Upper lobe of left lung (tissue), 4 donors: Measurements from ENCODE around the gene ABCD1.

ENCODE experiments used
- EP300 ChIP-seq, 4 donors: sonication (generic); formaldehyde crosslinking; IDR thresholded peaks; one replicate each; pipeline ENCODE4 v1.5.1; 2017; ENCODE audit warnings: antibody characterized with exemption in 4 of 4, control low read depth in 2 of 4
- POLR2A ChIP-seq, 4 donors: fragments of 450-650 bp; IDR thresholded peaks; one replicate each; pipeline ENCODE4 v1.5.1; 2016 to 2017; ENCODE audit warnings: antibody characterized with exemption in 4 of 4, mild to moderate bottlenecking in 2 of 4
- POLR2AphosphoS5 ChIP-seq, 2 donors: sonication (generic); formaldehyde crosslinking; IDR thresholded peaks; one replicate each; pipeline ENCODE4 v1.5.1; 2017; ENCODE audit warnings: antibody characterized with exemption in 2 of 2
- TF ChIP-seq, protein P1 (sequence below), 6 experiments: fragments of 450-650 bp in 4 of 6; fragments of 200-600 bp in 2 of 6; sonication (generic) in 2 of 6; IDR thresholded peaks; one replicate each; pipeline ENCODE4 v1.5.1; 2016 to 2019; ENCODE audit warnings: antibody characterized with exemption in 6 of 6

DNA sequence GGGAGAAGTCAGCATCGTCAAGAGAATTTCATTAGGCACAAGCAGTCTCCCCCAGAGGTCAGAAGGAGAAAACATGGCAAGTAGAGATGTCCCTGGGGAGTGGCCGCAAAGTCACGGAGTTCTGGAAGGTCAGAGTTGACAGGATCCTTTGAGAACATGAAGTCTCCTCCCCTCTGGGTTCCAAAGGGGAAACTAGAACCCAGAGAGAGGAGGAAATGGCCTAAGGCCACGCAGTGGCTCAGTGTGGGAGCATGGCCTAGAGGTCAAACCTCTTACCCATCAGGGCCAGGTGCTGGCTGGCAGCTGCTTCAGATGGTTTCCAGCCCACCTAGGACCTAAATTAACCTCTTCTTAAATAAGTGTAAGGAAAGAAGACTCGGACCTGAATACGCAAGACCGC lies 68.6 kb downstream of the ABCD1 start:
- TF ChIP-seq, protein P1, sequence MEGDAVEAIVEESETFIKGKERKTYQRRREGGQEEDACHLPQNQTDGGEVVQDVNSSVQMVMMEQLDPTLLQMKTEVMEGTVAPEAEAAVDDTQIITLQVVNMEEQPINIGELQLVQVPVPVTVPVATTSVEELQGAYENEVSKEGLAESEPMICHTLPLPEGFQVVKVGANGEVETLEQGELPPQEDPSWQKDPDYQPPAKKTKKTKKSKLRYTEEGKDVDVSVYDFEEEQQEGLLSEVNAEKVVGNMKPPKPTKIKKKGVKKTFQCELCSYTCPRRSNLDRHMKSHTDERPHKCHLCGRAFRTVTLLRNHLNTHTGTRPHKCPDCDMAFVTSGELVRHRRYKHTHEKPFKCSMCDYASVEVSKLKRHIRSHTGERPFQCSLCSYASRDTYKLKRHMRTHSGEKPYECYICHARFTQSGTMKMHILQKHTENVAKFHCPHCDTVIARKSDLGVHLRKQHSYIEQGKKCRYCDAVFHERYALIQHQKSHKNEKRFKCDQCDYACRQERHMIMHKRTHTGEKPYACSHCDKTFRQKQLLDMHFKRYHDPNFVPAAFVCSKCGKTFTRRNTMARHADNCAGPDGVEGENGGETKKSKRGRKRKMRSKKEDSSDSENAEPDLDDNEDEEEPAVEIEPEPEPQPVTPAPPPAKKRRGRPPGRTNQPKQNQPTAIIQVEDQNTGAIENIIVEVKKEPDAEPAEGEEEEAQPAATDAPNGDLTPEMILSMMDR (IDR thresholded peaks at IDR 0.05), result no peak
- TF ChIP-seq POLR2AphosphoS5 (IDR thresholded peaks at IDR 0.05) (no peak), EP300 (IDR thresholded peaks at IDR 0.05) (no peak), POLR2A (IDR thresholded peaks at IDR 0.05) (no peak)
